SK-N-DZ (cell line): Measurements from ENCODE around the gene SPON1.
"Not testable (repeated sequence)": the region's sequence is repeated elsewhere in the genome, so short reads cannot be mapped to it uniquely, and the experiment has no call there.

Source experiments
- DNase-seq: peaks from one replicate; pipeline ENCODE4 v3.0.0-alpha.2; 2015; ENCODE audit warnings: low spot score

The SPON1 gene

GRCh38 chr11:13983081-13983751 lies 20.7 kb downstream of the SPON1 start:
- DNase-seq: no peak

- DNase-seq: no peak
These were observed 22.3 kb downstream of the SPON1 start for GRCh38 chr11:13984616-13985450.

- DNase-seq: not testable (repeated sequence)
These were observed 24.2 kb downstream of the SPON1 start for GRCh38 chr11:13986695-13987094.

DNA sequence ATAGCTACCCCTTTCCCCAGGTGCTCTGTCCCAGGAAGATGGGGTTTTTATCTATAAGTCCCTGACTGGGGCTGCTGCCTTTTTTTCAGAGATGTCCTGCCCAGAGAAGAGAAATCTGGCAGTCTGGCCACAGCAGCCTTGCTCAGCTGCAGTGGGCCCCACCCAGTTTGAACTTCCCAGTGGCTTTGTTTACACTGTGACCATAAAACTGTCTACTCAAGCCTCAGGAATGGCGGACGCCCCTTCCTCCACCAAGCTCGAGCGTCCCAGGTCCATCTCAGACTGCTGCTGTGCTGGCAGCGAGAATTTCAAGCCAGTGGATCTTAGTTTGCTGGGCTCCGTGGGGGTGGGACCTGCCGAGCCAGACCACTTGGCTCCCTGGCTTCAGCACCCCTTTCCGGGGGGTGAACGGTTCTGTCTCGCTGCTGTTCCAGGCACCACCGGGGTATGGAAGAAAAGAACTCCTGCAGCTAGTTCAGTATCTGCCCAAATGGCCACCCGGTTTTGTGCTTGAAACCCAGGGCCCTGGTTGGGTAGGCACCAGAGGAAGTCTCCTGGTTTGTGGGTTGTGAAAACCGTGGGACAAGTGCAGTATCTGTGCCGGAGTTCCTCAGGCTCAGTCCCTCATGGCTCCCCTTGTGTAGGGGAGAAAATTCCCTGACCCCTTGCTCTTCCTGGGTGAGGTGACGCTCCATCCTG lies 29.8 kb downstream of the SPON1 start:
- not testable (repeated sequence) for DNase-seq

GRCh38 chr11:13993096-13993765 lies 30.7 kb downstream of the SPON1 start:
- DNase-seq: no peak

- DNase-seq: no peak
These were observed 35.4 kb downstream of the SPON1 start for GRCh38 chr11:13997881-13998280.

DNA sequence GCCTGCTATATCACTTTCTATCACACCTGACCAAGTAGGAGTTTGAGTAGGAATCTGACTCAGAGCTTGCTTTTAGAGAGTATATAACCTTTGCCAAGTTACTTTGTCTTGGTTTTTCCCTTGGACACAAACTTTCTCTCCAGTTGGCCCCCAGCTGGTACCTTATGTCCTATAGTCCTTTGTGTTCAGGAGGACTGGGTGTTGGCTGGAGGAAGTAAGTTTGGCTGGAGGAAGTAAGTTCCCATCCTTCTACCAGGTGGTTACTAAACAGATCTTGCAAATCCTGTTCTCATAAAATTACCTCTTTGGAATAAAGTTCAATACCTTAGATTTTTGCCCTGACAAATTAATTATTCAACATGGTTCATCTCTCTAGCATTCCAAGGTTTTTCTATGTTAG lies 37.2 kb downstream of the SPON1 start:
- no peak for DNase-seq

DNA sequence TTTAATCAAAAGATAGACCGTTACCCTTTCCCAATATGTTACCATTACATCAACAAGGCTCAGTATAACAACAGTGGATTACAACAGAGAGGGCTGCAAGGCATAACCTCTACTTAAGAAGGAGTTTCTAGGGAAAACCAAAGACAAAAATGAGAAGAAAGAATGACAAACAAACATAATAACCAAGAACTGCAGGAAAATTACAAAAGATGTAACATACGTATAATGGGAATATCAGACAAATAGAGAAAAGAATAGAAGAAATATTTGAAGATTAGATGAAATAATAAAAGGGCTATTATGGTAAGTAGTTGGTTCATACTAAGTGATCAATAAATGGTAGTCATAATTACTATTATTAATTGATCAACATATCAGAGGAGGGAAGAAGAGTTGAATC lies 39.1 kb downstream of the SPON1 start:
- DNase-seq: no peak

- DNase-seq: no peak
These were observed 45.0 kb downstream of the SPON1 start for GRCh38 chr11:14007566-14007965.

GRCh38 chr11:14010665-14011064 lies 48.1 kb downstream of the SPON1 start:
- DNase-seq: no peak

- DNase-seq: no peak
These were observed 50.3 kb downstream of the SPON1 start for GRCh38 chr11:14012846-14013245.

DNA sequence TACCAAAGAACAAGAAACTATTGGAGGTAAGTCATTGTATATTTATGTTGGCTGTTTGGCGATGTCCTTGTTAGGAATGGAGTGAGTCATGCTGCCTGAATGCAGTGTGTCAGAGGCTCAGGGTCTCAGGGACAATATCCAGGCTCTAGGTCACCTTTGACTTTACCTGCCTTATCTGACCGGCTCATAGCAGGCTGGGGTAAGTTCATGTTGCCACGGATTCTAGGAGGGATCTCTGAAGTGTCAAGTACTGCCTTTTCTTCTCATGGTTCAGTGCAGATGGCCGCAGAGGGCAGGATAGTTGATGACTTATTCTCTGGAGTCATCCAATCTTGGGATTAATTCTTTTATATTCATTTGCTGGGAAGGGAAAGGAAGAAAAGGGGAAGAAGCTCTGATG lies 53.2 kb downstream of the SPON1 start:
- no peak for DNase-seq

- no peak for DNase-seq
These were observed 55.9 kb downstream of the SPON1 start for GRCh38 chr11:14018441-14018840.

GRCh38 chr11:14021738-14022137 lies 59.2 kb downstream of the SPON1 start:
- DNase-seq: no peak

GRCh38 chr11:14022251-14022650 lies 59.7 kb downstream of the SPON1 start:
- no peak for DNase-seq

GRCh38 chr11:14022821-14023220 lies 60.3 kb downstream of the SPON1 start:
- DNase-seq: no peak

DNA sequence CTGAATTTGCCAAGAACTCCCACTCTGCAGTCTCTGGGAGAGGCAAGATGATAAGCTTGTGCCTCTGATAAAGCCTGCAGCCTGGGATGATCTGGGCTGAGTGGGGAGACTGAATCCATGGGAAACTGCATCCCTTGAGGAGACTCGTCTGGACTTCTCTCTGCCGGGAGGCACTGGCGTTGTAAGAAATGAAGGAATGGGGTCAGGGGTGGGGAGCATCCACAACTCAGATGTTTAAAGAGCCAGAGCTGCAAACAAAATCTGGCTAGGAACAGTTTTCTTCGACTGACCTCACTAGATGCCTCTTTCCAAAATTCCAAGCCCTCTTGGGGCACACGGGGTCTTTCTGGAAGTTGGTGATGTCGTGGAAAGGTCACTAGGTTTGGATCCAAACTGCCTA lies 64.4 kb downstream of the SPON1 start:
- no peak for DNase-seq

DNA sequence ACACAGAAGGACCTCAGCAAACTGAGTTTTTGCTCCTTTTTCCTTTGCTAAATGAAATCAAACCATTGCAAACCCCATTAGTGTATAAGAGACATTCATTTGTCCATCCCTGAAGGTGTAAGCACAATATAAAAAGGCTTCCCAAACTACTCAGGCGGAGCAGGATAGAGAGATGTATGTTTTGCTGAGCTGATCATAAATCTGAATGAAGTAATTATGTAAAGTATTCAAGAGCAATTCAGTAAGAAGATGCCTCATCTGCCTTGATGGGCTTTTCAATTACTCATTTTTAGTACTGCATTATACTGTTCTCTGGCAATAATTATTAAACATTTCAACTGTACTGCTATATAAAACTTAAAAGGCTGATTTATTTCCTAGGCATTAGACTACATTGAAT lies 65.0 kb downstream of the SPON1 start:
- no peak for DNase-seq

- no peak for DNase-seq
These were observed 66.9 kb downstream of the SPON1 start for GRCh38 chr11:14029440-14029839.

GRCh38 chr11:14029971-14030920 lies 67.7 kb downstream of the SPON1 start:
- no peak for DNase-seq

- not testable (repeated sequence) for DNase-seq
These were observed 73.0 kb downstream of the SPON1 start for GRCh38 chr11:14035526-14035925.
